Loucy (cell line): ENCODE data around the gene YOD1.

Experiments used
- H2AFZ ChIP-seq: fragments of 200-600 bp; sonication (generic); 2 replicates; pipeline ENCODE4 v1.6.0; 2016; ENCODE audit warnings: antibody characterized with exemption, mild to moderate bottlenecking, low read length, moderate library complexity
- H3F3A ChIP-seq: fragments of 200-600 bp; 2 replicates; pipeline ENCODE4 v1.6.0; 2016; ENCODE audit warnings: antibody characterized with exemption, low read depth, mild to moderate bottlenecking
- H3K27me3 ChIP-seq: fragments of 200-600 bp; sonication (generic); 2 replicates; pipeline ENCODE4 v1.6.1; 2014; ENCODE audit warnings: low read length, mild to moderate bottlenecking; ENCODE audit not compliant: insufficient read depth, poor library complexity, severe bottlenecking
- H3K36me3 ChIP-seq: fragments of 200-600 bp; sonication (generic); 2 replicates; pipeline ENCODE4 v1.6.1; 2016; ENCODE audit warnings: low read length; ENCODE audit not compliant: insufficient read depth
- H3K4me1 ChIP-seq: fragments of 200-600 bp; sonication (generic); 2 replicates; pipeline ENCODE4 v1.5.1; 2014; ENCODE audit warnings: low read length, mild to moderate bottlenecking; ENCODE audit not compliant: insufficient read depth, poor library complexity, severe bottlenecking
- H3K4me2 ChIP-seq: fragments of 200-600 bp; sonication (generic); 2 replicates; pipeline ENCODE4 v1.6.0; 2014; ENCODE audit warnings: antibody characterized with exemption, low read length, low read depth, mild to moderate bottlenecking; ENCODE audit not compliant: poor library complexity, severe bottlenecking
- H3K4me3 ChIP-seq: fragments of 200-600 bp; sonication (generic); 2 replicates; pipeline ENCODE4 v1.5.1; 2014; ENCODE audit warnings: low read length, mild to moderate bottlenecking, mixed read lengths; ENCODE audit not compliant: poor library complexity, severe bottlenecking
- H3K79me2 ChIP-seq: fragments of 200-600 bp; sonication (generic); 2 replicates; pipeline ENCODE4 v1.6.1; 2014; ENCODE audit warnings: low read length; ENCODE audit not compliant: insufficient read depth
- H3K9ac ChIP-seq: fragments of 200-600 bp; sonication (generic); 2 replicates; pipeline ENCODE4 v1.6.0; 2014; ENCODE audit warnings: mild to moderate bottlenecking, low read depth, low read length, moderate library complexity; ENCODE audit not compliant: poor library complexity, severe bottlenecking
- H3K9me2 ChIP-seq: fragments of 200-600 bp; sonication (generic); replicated peaks from 2 replicates; pipeline ENCODE4 v1.6.1; 2016; ENCODE audit warnings: low read depth, low read length, mixed read lengths
- H3K9me3 ChIP-seq: fragments of 200-600 bp; sonication (generic); 2 replicates; pipeline ENCODE4 v1.6.1; 2014; ENCODE audit warnings: mild to moderate bottlenecking, antibody characterized with exemption, low read length, low read depth; ENCODE audit not compliant: insufficient read depth
- H4K20me1 ChIP-seq: fragments of 200-600 bp; sonication (generic); 2 replicates; pipeline ENCODE4 v1.6.0; 2014; ENCODE audit warnings: antibody characterized with exemption, low read length, mild to moderate bottlenecking; ENCODE audit not compliant: insufficient read depth, poor library complexity, severe bottlenecking
- EZH2phosphoT487 ChIP-seq: fragments of 200-600 bp; IDR thresholded peaks from 2 replicates; pipeline ENCODE4 v1.6.1; 2018; ENCODE audit warnings: antibody characterized with exemption, mild to moderate bottlenecking, moderate library complexity, borderline replicate concordance
- TF ChIP-seq, protein P1 (sequence below): fragments of 200-600 bp; sonication (generic); conservative IDR thresholded peaks from 2 replicates; pipeline ENCODE4 v1.5.1; 2014; ENCODE audit warnings: mild to moderate bottlenecking, antibody characterized with exemption, low read length

The YOD1 gene

DNA sequence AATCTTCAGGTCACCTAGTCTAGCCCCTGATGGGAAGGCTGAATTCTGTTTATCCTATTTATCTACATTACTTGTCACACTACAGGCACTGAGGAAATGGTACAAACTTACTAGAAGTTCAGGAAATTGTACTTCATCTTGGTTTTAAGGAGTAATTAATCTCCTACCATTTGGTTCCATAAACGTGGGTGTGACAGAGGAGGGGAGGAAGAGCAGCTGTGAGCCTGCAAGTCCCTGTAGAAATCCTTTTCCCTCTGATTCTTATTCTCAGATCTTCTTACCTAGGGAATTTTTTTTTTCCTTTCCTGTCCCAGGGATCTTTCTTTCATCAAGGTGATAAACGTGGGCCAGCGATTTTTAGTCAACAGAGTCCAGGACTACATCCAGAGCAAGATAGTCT, 16.2 kb upstream of the YOD1 start:
- peaks cover 22% of the 10 kb centered on the region for H3K4me1 ChIP-seq
- H3K4me3 ChIP-seq = no peak overlapping the region
- no peaks in the 10 kb centered on the region for H3K9me3 ChIP-seq
- no peak overlapping the region for H2AFZ ChIP-seq
- no peaks in the 10 kb centered on the region for H3F3A ChIP-seq
- H3K9me2 ChIP-seq = no peaks in the 10 kb centered on the region
- H3K27me3 ChIP-seq = no peaks in the 10 kb centered on the region
- H4K20me1 ChIP-seq = no peaks in the 10 kb centered on the region
- H3K36me3 ChIP-seq = no peaks in the 10 kb centered on the region
- no peaks in the 10 kb centered on the region for H3K79me2 ChIP-seq
- no peak overlapping the region for H3K9ac ChIP-seq
- TF ChIP-seq, protein P1, sequence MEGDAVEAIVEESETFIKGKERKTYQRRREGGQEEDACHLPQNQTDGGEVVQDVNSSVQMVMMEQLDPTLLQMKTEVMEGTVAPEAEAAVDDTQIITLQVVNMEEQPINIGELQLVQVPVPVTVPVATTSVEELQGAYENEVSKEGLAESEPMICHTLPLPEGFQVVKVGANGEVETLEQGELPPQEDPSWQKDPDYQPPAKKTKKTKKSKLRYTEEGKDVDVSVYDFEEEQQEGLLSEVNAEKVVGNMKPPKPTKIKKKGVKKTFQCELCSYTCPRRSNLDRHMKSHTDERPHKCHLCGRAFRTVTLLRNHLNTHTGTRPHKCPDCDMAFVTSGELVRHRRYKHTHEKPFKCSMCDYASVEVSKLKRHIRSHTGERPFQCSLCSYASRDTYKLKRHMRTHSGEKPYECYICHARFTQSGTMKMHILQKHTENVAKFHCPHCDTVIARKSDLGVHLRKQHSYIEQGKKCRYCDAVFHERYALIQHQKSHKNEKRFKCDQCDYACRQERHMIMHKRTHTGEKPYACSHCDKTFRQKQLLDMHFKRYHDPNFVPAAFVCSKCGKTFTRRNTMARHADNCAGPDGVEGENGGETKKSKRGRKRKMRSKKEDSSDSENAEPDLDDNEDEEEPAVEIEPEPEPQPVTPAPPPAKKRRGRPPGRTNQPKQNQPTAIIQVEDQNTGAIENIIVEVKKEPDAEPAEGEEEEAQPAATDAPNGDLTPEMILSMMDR = no peak
- no peak for TF ChIP-seq EZH2phosphoT487
- H3K4me2 ChIP-seq = no peak overlapping the region

DNA sequence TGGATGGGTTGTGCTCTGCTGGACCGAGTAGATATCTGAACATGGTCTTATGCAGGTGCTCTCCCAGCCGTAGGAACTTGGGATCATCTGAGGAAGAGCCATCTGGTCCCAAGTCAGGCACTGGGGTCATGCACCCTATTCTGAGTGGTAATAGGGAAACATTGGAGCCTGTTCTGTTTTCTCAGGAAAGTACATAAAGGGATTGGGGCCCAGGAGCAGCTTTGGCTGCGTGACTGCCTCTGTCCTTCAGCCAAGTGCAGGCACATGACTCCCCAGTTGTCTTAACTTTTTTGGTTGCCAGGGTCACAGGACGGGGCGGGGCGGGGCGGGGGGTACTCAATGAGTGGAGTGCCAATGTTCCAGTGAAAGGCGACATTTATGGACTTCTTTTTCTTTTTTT, 13.6 kb upstream of the YOD1 start:
- no peak for TF ChIP-seq EZH2phosphoT487
- TF ChIP-seq, protein P1 = no peak
- Histone ChIP-seq H3K36me3 (no peaks in the 10 kb centered on the region), H4K20me1 (no peaks in the 10 kb centered on the region), H3K79me2 (no peaks in the 10 kb centered on the region), H3K4me3 (no peak overlapping the region), H3K9ac (no peak overlapping the region), H3K9me3 (no peaks in the 10 kb centered on the region), H2AFZ (no peak overlapping the region), H3K9me2 (no peaks in the 10 kb centered on the region), H3K27me3 (no peaks in the 10 kb centered on the region), H3K4me2 (no peak overlapping the region), H3F3A (no peaks in the 10 kb centered on the region), H3K4me1 (peaks cover 2% of the 10 kb centered on the region)

- Histone ChIP-seq H3K4me1 (no peaks in the 10 kb centered on the region), H3F3A (no peaks in the 10 kb centered on the region), H3K4me3 (no peak overlapping the region), H4K20me1 (no peaks in the 10 kb centered on the region), H3K27me3 (no peaks in the 10 kb centered on the region), H3K79me2 (no peaks in the 10 kb centered on the region), H3K9me3 (no peaks in the 10 kb centered on the region), H2AFZ (no peak overlapping the region), H3K36me3 (no peaks in the 10 kb centered on the region), H3K9ac (no peak overlapping the region), H3K9me2 (no peaks in the 10 kb centered on the region), H3K4me2 (no peak overlapping the region)
- TF ChIP-seq EZH2phosphoT487 = no peak
- TF ChIP-seq, protein P1 = no peak
Measured at GRCh38 chr1:207063014-207063413, 12.0 kb upstream of the YOD1 start.
